HG03439 (cell line): ENCODE measurements around the gene ZBTB16.

Experiments
- ATAC-seq: cut with Tn5 transposase; IDR thresholded peaks from one replicate; pipeline ENCODE4 v1.9.1; 2021; ENCODE audit warnings: mild to moderate bottlenecking, moderate library complexity; ENCODE audit not compliant: unreplicated experiment

The ZBTB16 gene

DNA sequence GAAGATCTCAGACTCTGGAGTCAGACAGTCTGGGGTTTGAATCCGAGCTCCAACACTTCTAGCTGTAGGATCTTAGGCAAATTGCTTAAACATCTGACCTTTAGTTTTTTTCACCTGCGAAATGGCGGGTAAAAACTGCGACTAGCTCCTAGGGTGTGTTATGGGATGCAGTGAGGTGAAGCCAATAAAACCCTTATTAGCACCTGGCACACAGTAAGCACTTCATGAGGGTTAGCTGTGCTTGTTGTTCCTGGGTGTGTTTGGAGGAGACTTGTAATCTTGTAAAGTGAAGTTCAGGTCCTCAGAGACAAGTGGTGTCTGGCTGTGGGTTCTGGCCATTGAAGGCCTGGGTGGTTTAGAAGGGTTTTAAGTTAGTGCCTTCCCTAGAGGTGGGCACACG, 68.9 kb downstream of the ZBTB16 start:
- no peak for ATAC-seq

DNA sequence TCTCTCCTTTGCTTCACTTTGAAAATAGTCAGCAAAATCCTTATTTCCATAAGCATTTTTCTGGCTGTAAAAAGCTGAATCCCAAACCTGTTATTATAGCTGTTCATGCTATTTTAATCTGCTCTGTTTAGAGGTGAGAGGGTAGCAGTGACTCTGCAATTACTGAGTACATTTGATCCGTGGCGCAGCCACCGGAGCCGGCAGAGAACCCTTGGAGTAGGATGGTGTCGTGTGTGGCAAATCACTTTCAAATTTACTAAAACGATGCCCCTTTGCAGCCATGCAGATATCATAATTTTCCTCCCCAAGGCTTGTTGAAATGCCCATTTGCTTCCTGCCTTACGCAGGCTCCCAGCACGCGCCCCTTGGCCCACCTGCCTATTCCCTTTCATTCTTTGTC, 69.6 kb downstream of the ZBTB16 start:
- no peak for ATAC-seq

- no peak for ATAC-seq
These were observed 70.2 kb downstream of the ZBTB16 start for GRCh38 chr11:114129699-114130098.

DNA sequence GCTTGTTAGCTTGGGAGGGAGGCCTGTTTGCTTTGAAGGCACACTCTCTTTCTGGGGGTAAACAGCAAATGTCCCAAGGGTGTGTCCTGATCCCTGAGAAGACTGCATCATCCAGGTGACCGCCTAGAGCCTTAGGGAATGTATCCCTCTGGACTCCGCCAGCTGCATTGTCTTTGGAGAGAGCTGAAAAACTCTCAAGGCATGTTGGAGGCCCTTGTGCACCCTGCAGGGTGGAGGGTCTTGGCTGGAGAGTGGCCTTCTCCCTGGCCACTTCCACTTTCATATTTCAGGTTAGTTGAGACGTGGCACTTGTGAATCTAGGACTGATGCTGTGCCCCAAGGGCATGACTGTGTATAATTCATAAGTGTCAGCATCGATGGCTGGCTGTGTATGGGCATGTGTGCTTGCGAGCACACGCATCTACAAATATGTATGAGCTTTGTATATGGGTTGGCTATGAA, 70.6 kb downstream of the ZBTB16 start:
- ATAC-seq: no peak

GRCh38 chr11:114130629-114131277, 71.2 kb downstream of the ZBTB16 start:
- no peak for ATAC-seq

GRCh38 chr11:114131461-114131864, 72.0 kb downstream of the ZBTB16 start:
- ATAC-seq: no peak

GRCh38 chr11:114132417-114132816, 72.9 kb downstream of the ZBTB16 start:
- no peak for ATAC-seq

DNA sequence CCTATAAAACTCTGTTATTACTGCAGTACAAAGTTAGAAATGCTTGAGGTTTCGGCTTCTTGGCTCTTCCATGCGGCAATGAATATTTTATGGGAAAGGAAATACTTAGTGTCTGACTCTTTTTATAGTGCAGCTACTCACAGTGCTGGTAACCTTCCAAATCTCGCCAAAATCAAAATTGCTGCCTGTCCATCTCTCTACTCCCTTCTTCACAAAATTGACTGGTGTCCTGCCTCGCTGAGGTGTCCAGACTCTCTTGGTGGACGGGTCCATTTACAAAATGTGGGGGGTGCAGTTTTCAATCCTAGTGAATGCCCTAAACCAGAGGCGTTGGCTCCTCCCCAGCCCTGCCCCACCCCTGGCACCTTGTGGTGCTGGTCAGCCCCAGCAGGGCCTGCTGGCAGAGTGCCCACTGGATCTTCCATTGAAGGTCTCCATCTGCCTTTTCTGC, 73.5 kb downstream of the ZBTB16 start:
- ATAC-seq: no peak

DNA sequence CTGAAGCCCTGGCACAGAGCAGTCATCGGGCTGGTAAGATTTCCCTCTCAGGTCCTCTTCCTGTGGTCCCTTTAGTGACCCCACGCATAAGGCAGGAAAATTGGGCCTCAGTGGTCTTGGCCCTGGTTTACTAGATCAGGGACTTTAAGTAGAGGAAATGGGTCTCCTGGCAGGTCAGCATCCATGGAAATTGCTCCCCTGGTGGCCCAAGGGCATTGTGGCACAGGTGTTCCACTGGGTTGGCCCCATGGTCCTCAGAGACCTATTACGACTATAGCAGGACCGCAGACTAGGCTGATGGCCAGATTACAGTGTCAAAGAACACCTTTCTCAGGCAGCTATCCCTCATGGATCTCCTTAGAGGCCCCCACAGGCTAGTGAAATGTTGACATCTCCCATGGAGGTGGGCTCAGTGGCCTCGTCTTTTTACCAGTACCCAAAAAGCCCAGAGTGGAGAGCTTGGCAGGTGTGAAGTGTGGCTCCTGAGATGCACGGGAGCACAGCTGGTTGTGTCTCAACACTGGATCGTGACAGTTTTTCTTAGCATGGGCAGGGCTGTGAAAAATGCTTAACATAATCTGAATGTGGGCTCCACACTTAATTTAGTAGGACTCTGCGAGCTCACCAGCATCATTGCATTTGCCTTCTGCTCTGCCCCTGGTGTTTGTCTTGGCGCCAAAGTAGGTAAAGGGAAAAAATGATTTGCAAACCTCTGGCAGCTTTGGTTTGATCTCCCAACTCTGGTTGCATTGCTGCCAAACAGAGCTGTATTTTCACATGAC, 74.2 kb downstream of the ZBTB16 start:
- no peak for ATAC-seq

- no peak for ATAC-seq
These were observed 75.4 kb downstream of the ZBTB16 start for GRCh38 chr11:114134870-114135269.

GRCh38 chr11:114135737-114136151, 76.2 kb downstream of the ZBTB16 start:
- no peak for ATAC-seq

DNA sequence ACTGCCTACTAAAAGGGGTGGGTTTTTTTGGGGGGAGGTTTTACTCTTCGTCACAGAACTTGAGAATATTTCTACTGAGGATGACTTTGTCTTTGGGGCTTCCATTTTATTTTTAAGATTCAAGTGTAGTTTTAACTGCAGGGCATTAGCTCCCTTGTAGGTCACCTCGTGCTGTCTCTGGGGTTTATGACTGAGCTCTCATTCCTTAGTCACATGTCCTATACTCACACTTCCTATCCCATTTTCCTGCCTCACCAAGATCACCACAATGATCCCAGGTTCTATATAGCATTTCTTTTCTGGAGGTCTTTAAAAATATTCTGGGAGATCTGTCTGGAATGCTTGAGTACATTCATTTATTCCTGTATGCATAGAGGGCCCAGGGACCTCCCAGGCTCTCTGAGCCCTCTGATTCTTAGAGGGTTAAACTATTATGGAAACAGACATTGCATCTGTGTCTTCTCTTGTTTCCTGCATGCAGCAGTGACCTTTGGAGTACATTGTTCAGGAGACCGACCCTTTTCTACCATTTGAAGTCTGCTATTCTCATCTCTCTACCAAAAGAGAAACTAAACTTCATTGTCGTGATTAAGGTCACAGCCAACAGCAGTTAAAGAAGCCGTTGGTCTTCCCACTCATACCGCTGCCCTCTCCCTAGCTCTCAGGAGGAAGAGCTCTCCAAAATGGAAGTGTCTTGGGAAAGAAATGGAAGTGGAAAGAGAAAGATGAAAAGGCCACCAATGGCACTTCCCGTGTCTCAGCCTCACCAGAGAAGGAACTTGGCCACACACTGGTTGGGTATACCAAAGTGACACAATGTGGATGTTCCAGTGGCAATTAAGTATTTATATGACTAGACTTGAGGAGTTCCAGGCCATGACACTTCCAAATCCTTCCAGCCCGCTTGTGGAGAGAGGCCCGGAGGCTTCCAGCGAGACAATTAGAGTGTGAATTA, 77.5 kb downstream of the ZBTB16 start:
- ATAC-seq: no peak

- ATAC-seq: no peak
These were observed 78.3 kb downstream of the ZBTB16 start for GRCh38 chr11:114137838-114138237.

DNA sequence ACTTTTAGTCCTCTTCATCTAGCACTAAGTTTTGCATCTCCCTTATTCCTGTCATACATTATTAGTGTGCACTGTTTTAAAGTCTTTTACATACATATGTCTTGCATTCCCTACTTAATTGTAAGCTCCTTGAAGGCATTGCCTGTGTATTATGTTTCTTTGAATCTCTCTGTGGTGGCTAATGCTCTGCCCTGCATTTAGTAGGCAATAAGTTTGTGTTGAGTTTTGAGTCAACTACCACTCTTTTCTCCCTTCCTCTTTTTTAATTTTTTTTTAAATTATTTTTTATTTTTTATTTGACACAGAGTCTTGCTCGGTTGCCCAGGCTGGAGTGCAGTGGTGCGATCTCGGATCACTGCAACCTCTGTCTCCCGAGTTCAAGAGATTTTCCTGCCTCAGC, 78.9 kb downstream of the ZBTB16 start:
- no peak for ATAC-seq

DNA sequence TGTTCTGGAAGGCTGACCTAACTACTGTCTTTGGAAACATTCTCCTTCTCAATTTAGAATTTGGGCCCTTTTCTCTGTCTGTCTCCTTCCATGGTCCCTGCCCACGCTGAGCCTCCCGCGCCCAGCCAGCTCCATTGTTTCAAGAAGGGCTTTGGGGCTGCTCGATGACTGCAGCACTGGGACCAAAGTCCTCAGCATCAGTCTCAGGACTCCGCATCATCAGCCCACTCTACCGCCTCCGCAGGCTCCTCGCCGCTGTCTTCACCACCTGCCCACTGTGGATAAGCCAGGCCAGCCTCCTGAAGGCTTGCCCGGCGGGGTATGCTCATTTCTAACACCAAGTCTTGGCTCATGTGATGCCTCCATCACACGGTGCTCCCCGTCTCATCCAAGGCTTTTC, 81.3 kb downstream of the ZBTB16 start:
- no peak for ATAC-seq

- no peak for ATAC-seq
These were observed 82.5 kb downstream of the ZBTB16 start for GRCh38 chr11:114141863-114142580.

DNA sequence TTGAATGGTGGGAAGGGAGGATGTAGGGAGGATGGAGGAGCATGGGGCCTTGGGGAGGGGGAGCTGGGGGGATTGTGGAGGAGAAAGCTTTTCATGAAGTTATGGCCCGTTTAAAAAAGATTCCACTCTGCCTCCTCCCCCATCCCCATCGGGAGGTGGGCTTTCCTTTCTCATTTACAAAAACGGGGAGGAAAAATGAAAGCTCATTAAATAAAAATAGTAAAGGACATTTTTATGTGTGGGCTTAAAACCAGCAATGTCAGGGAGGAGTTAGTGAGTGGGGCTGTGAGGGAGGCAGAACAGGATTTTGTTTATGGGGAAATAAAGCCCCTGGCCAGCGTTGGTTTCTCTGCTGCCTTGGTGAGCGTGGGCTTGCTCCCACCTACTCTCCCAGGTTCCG, 83.2 kb downstream of the ZBTB16 start:
- no peak for ATAC-seq

- no peak for ATAC-seq
These were observed 85.8 kb downstream of the ZBTB16 start for GRCh38 chr11:114145166-114145775.

DNA sequence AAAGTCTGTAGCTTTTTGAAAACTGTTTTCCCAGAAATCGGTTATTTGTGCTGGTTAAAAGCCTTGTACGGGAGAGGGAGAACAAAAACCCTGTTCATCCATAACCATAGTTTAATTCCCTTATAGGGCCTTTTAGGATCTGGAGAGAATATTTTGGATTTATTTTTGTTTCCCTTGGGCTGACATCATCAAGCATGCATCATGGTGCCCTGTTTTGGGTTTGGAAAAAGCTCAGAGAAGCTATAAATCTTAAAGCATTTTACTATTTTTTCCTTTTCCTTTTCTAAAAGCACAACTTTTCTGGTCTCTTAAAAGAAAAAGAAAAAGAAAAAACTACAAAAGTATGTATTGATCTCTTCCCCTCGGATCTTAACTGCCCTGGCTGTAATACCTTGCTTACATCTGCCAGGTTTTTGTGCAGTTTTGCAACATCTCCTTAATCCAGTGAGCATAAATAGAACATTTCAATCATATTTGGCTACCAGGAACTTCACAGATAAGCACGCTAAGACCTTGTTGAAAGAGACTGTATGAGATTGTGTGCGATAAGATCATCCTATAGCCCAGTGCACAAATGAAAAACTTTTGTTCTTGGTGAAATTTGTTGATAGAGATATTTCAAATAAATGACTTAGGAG, 88.0 kb downstream of the ZBTB16 start:
- ATAC-seq: no peak

GRCh38 chr11:114148013-114148382, 88.5 kb downstream of the ZBTB16 start:
- ATAC-seq: no peak
